Parathyroid adenoma (tissue), 2 donors: ENCODE results near the gene ZNF672.
A peak's percentile ranks its signal among the peaks of the same experiment; 100 is the strongest.

Experiments
- H2AFZ ChIP-seq: fragments of 300-600 bp; sonication (generic); one replicate; pipeline ENCODE4 v1.7.0; 2017; ENCODE audit warnings: antibody characterized with exemption, mild to moderate bottlenecking
- H3K27ac ChIP-seq: fragments of 300-600 bp; sonication (generic); one replicate; pipeline ENCODE4 v1.7.0; 2017
- H3K27me3 ChIP-seq: fragments of 300-600 bp; sonication (generic); one replicate; pipeline ENCODE4 v1.7.0; 2017; ENCODE audit warnings: low read length; ENCODE audit not compliant: control insufficient read depth, insufficient read depth
- H3K36me3 ChIP-seq: fragments of 300-600 bp; sonication (generic); one replicate; pipeline ENCODE4 v1.7.0; 2017; ENCODE audit warnings: low read length; ENCODE audit not compliant: control insufficient read depth, insufficient read depth
- H3K4me1 ChIP-seq: fragments of 300-600 bp; sonication (generic); one replicate; pipeline ENCODE4 v1.7.0; 2017; ENCODE audit warnings: control low read depth
- H3K4me2 ChIP-seq: fragments of 300-600 bp; sonication (generic); one replicate; pipeline ENCODE4 v1.7.0; 2017; ENCODE audit warnings: low read length
- H3K4me3 ChIP-seq: fragments of 300-600 bp; sonication (generic); one replicate; pipeline ENCODE4 v1.7.0; 2017; ENCODE audit warnings: low read depth, low read length
- H3K79me2 ChIP-seq: fragments of 300-600 bp; sonication (generic); one replicate; pipeline ENCODE4 v1.7.0; 2017; ENCODE audit warnings: control low read depth
- H3K9ac ChIP-seq: fragments of 300-600 bp; sonication (generic); one replicate; pipeline ENCODE4 v1.7.0; 2017; ENCODE audit warnings: mild to moderate bottlenecking
- H3K9me3 ChIP-seq: fragments of 300-600 bp; sonication (generic); one replicate; pipeline ENCODE4 v1.7.0; 2017; ENCODE audit warnings: low read length; ENCODE audit not compliant: control insufficient read depth
- TF ChIP-seq, protein P1 (sequence below): fragments of 300-600 bp; sonication (generic); IDR thresholded peaks from one replicate; pipeline ENCODE4 v1.7.0; 2017; ENCODE audit warnings: antibody characterized with exemption, mild to moderate bottlenecking
- donor health status: primary hyperparathyroidism.

The ZNF672 gene

DNA sequence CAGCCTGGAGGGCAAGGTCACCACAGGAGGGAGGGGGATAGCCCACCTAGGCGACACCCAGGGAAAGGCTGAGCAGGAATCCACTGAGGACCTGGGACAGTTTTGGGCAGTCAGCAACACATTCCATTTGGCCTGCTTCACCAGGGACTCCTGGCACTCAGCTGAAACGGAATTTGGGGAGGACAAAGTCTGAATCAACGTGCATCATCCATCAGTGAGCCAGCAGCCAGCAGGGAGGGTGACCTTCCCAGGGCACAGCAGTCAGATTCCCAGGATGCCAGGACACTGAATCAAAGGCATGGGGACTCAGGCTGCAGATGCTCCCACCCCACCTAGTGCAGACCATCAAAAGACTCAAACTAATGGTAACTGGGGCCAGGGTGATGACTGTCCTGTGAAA is 16.9 kb upstream of the ZNF672 start:
- Histone ChIP-seq H3K4me2 (no peak overlapping the region), H3K27me3 (no peaks in the 10 kb centered on the region), H3K4me1 (peaks cover 3% of the 10 kb centered on the region), H3K27ac (no peak overlapping the region), H3K79me2 (peaks cover 17% of the 10 kb centered on the region), H3K36me3 (no peaks in the 10 kb centered on the region), H3K4me3 (no peak overlapping the region), H3K9me3 (no peaks in the 10 kb centered on the region), H2AFZ (no peak overlapping the region), H3K9ac (no peak overlapping the region)
- TF ChIP-seq, protein P1, sequence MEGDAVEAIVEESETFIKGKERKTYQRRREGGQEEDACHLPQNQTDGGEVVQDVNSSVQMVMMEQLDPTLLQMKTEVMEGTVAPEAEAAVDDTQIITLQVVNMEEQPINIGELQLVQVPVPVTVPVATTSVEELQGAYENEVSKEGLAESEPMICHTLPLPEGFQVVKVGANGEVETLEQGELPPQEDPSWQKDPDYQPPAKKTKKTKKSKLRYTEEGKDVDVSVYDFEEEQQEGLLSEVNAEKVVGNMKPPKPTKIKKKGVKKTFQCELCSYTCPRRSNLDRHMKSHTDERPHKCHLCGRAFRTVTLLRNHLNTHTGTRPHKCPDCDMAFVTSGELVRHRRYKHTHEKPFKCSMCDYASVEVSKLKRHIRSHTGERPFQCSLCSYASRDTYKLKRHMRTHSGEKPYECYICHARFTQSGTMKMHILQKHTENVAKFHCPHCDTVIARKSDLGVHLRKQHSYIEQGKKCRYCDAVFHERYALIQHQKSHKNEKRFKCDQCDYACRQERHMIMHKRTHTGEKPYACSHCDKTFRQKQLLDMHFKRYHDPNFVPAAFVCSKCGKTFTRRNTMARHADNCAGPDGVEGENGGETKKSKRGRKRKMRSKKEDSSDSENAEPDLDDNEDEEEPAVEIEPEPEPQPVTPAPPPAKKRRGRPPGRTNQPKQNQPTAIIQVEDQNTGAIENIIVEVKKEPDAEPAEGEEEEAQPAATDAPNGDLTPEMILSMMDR = no peak

DNA sequence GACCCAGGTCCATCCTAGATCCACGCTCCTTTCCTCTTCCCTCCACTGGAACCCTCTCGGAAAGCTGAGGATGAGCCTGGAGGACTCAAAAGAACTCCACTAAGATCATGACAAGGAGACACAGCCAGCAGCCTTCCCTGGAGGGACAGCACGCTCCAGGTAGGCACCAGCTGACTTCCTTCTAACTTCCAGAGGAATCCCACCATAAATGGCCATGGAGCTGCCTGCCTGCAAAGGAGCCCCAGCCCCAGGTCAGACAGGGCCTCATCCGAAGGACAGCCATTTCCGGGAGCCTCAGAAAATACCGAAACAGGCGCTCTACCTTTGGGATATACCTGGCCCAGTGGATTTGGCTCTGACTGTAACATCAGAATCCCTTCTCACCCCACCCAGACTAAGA is 16.4 kb upstream of the ZNF672 start:
- Histone ChIP-seq H3K36me3 (no peaks in the 10 kb centered on the region), H3K4me1 (peaks cover 3% of the 10 kb centered on the region)

DNA sequence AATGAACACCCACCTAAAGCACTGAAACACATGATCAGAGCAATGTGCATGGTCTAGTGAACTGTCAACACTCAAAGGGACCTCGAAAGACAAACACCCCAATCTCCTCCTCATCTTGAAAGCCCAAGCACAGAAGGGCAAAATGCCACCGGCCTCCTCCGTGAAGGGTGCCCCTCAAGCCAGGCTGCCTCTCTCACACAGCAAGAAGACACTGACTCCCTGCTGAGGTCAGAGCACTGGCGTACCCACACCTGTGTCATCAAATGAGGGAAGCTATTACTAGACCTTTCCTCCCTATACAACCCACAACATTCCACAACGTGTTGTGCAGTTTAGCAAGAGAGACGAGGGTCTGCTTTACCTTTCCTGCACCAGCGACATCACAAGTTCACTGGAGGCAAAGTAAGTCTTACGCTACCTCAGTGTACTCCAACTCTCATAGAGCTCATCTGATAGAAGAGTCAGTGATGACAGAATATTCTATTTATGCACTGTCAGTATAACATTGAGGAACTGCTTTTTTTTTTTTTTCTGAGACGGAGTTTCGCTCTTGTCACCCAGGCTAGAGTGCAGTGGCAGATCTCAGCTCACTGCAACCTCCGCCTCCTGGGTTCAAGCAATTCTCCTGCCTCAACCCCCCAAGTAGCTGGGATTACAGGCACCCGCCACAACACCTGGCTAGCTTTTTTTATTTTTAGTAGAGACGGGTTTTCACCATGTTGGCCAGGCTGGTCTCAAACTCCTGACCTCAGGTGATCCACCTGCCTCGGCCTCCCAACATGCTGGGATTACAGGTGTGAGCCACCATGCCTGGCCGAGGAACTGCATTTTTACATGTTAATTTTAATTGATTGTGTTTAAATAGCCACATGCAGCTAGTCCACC is 15.6 kb upstream of the ZNF672 start:
- H3K36me3 ChIP-seq = no peaks in the 10 kb centered on the region
- H3K27ac ChIP-seq = no peak overlapping the region
- H3K4me1 ChIP-seq = peaks cover 3% of the 10 kb centered on the region
- no peak overlapping the region for H3K4me3 ChIP-seq
- peaks cover 17% of the 10 kb centered on the region for H3K79me2 ChIP-seq
- no peak overlapping the region for H2AFZ ChIP-seq
- H3K27me3 ChIP-seq = no peaks in the 10 kb centered on the region
- TF ChIP-seq, protein P1 = no peak
- H3K9me3 ChIP-seq = no peaks in the 10 kb centered on the region
- H3K4me2 ChIP-seq = no peak overlapping the region
- H3K9ac ChIP-seq = no peak overlapping the region

More for the DNA sequence above, 16.4 kb upstream of the ZNF672 start:
- Histone ChIP-seq H3K27me3 (no peaks in the 10 kb centered on the region), H3K9me3 (no peaks in the 10 kb centered on the region), H2AFZ (no peak overlapping the region), H3K4me2 (no peak overlapping the region), H3K27ac (no peak overlapping the region), H3K9ac (no peak overlapping the region), H3K79me2 (peaks cover 17% of the 10 kb centered on the region), H3K4me3 (no peak overlapping the region)
- TF ChIP-seq, protein P1 = no peak

DNA sequence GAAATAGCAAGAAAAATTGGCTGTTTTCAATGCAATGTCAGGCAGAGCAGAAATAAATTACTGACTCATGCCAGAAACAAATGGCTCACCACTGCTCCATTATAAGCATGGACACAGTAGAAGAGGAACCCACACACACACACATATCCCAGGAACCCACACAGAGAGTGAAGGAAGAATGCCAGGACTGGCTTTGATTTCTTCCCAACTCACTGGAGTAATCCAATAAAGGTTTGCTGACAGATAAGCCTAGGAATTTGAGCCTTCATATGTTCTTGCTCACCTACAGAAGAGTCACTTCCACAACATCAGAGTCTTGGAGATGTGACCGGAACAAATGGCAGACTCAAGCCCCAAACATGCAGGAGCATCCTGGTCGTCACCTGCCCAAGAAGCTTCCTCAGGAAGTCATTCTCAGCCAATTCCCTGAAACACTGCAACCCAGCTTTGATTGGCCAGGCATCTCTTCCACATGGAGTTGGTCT is 14.5 kb upstream of the ZNF672 start:
- Histone ChIP-seq H3K9me3 (no peaks in the 10 kb centered on the region), H3K79me2 (peaks cover 17% of the 10 kb centered on the region), H3K4me1 (peaks cover 3% of the 10 kb centered on the region), H3K27ac (no peak overlapping the region), H3K36me3 (no peaks in the 10 kb centered on the region), H3K27me3 (no peaks in the 10 kb centered on the region), H2AFZ (no peak overlapping the region), H3K9ac (no peak overlapping the region), H3K4me3 (no peak overlapping the region), H3K4me2 (no peak overlapping the region)
- TF ChIP-seq, protein P1 = no peak

DNA sequence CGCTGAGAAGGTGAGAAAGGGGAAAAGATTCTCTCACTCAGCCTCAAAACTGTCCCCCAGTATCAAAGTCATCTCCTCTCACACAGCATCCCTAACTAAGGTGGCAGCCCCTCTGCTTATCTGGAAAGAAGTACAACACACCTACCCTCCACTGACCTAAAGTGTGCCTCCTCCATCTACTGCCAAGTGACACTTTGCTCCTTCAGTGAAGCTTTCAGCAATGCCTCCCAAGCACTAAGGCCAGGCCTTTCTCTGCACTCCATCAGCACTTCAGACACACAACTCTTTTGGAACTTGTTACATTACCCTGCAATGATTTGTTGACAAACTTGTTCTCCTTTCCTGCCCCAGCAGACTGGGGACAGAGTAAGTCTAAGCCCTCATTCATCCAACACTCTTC is 13.7 kb upstream of the ZNF672 start:
- TF ChIP-seq, protein P1 = no peak
- Histone ChIP-seq H2AFZ (no peak overlapping the region), H3K4me1 (peaks cover 3% of the 10 kb centered on the region), H3K27me3 (no peaks in the 10 kb centered on the region), H3K79me2 (peaks cover 17% of the 10 kb centered on the region), H3K9ac (no peak overlapping the region), H3K4me2 (peak overlapping the region; percentile 75), H3K27ac (no peak overlapping the region), H3K9me3 (no peaks in the 10 kb centered on the region), H3K36me3 (no peaks in the 10 kb centered on the region), H3K4me3 (no peak overlapping the region)
